ENCODE measurements around the gene HNMT. TPM values are rescaled to one million over a fixed set of nuclear protein-coding genes. Genes with fewer than 3 reads are reported as not detected.

Gene HNMT
- total and polyA plus RNA-seq, 2 of the 8 experiments (the other 6 are each of a cell fraction or from before 2014, with no cell fraction given): 1.6 to 3.6 TPM

GRCh38 chr2:137964066-137964858 lies at the start of gene HNMT (continued):
- TF ChIP-seq POLR2A (IDR thresholded peaks at IDR 0.05; ENCODE audit: control extremely low read depth in 1 of 2, low read depth in 2 of 2, low read length in 2 of 2) (0 out of 3 replicates have a peak, but pooled peaks of 1 of the 2 experiments have one; percentile 33), BRCA1 (IDR thresholded peaks at IDR 0.05; ENCODE audit: low read depth, low read length) (no peak), POLR2AphosphoS5 (IDR thresholded peaks at IDR 0.05; ENCODE audit: low read depth, low read length) (0 out of 2 replicates have a peak, but pooled peaks have one; percentile 26), TCF12 (IDR thresholded peaks at IDR 0.05; ENCODE audit: low read depth, low read length) (no peak), SP4 (IDR thresholded peaks at IDR 0.05; ENCODE audit: low read length) (no peak), CTCF (IDR thresholded peaks at IDR 0.05; ENCODE audit: control extremely low read depth in 1 of 3, insufficient read depth in 1 of 3, low read depth in 1 of 3, low read length in 3 of 3) (no peak)
